ENCODE data around the gene GABRP.

The GABRP gene

GRCh38 chr5:170783498-170784247 is at the start of gene GABRP:
Gene GABRP, plus strand, starts transcription at chr5:170783725. Its CDS starts 4,891 bp downstream, at chr5:170788616.
- TF ChIP-seq CTCF (IDR thresholded peaks at IDR 0.05) (no peak), ZFX (IDR thresholded peaks at IDR 0.05; ENCODE audit: borderline replicate concordance) (no peak)
- no peak within 1 kb of the TSS for H3K27ac ChIP-seq

- no peak overlapping the region for H3K27ac ChIP-seq
- TF ChIP-seq ZFX (IDR thresholded peaks at IDR 0.05; ENCODE audit: borderline replicate concordance), result no peak
- TF ChIP-seq CTCF (IDR thresholded peaks at IDR 0.05), result no peak
These were observed 46.6 kb upstream of the GABRP start for GRCh38 chr5:170736966-170737365.

- no peak overlapping the region for H3K27ac ChIP-seq
- TF ChIP-seq ZFX (IDR thresholded peaks at IDR 0.05; ENCODE audit: borderline replicate concordance) (no peak), CTCF (IDR thresholded peaks at IDR 0.05) (no peak)
These were observed 45.9 kb upstream of the GABRP start for GRCh38 chr5:170737591-170737990.

- TF ChIP-seq CTCF (IDR thresholded peaks at IDR 0.05), result no peak
- TF ChIP-seq ZFX (IDR thresholded peaks at IDR 0.05; ENCODE audit: borderline replicate concordance), result no peak
- H3K27ac ChIP-seq, result no peak overlapping the region
These were observed 44.7 kb upstream of the GABRP start for GRCh38 chr5:170738840-170739239.

- no peak overlapping the region for H3K27ac ChIP-seq
- TF ChIP-seq ZFX (IDR thresholded peaks at IDR 0.05; ENCODE audit: borderline replicate concordance), result no peak
- no peak for TF ChIP-seq CTCF (IDR thresholded peaks at IDR 0.05)
These were observed 44.1 kb upstream of the GABRP start for GRCh38 chr5:170739446-170739845.

GRCh38 chr5:170740551-170741205 is 42.8 kb upstream of the GABRP start:
- no peak overlapping the region for H3K27ac ChIP-seq
- TF ChIP-seq ZFX (IDR thresholded peaks at IDR 0.05; ENCODE audit: borderline replicate concordance), result no peak
- no peak for TF ChIP-seq CTCF (IDR thresholded peaks at IDR 0.05)

GRCh38 chr5:170741801-170742200 is 41.7 kb upstream of the GABRP start:
- no peak for TF ChIP-seq ZFX (IDR thresholded peaks at IDR 0.05; ENCODE audit: borderline replicate concordance)
- no peak for TF ChIP-seq CTCF (IDR thresholded peaks at IDR 0.05)
- no peak overlapping the region for H3K27ac ChIP-seq

Measured in 22Rv1 (cell line).